BLaER1 (cell line): ENCODE results near the gene ADGRG6.

Experiments used
- H3K27ac ChIP-seq: shearing (Covaris generic); formaldehyde crosslinking; 2 replicates; pipeline ENCODE4 v1.8.1; 2022
- H3K27me3 ChIP-seq: shearing (Covaris generic); formaldehyde crosslinking; 2 replicates; pipeline ENCODE4 v1.8.1; 2022
- H3K36me3 ChIP-seq: shearing (Covaris generic); formaldehyde crosslinking; 2 replicates; pipeline ENCODE4 v1.8.1; 2022
- H3K4me1 ChIP-seq: shearing (Covaris generic); formaldehyde crosslinking; 2 replicates; pipeline ENCODE4 v1.8.1; 2022
- H3K4me2 ChIP-seq: shearing (Covaris generic); formaldehyde crosslinking; 2 replicates; pipeline ENCODE4 v1.8.1; 2022
- H3K4me3 ChIP-seq: shearing (Covaris generic); formaldehyde crosslinking; 2 replicates; pipeline ENCODE4 v1.8.1; 2022
- H3K9ac ChIP-seq: shearing (Covaris generic); formaldehyde crosslinking; 2 replicates; pipeline ENCODE4 v1.8.1; 2022
- H3K9me3 ChIP-seq: shearing (Covaris generic); formaldehyde crosslinking; 2 replicates; pipeline ENCODE4 v1.8.1; 2022
- H4K20me1 ChIP-seq: shearing (Covaris generic); formaldehyde crosslinking; 2 replicates; pipeline ENCODE4 v1.8.1; 2022
- Cebpa-rat ChIP-seq: shearing (Covaris generic); IDR thresholded peaks from 2 replicates; pipeline ENCODE4 v1.8.1; 2022

Gene ADGRG6

DNA sequence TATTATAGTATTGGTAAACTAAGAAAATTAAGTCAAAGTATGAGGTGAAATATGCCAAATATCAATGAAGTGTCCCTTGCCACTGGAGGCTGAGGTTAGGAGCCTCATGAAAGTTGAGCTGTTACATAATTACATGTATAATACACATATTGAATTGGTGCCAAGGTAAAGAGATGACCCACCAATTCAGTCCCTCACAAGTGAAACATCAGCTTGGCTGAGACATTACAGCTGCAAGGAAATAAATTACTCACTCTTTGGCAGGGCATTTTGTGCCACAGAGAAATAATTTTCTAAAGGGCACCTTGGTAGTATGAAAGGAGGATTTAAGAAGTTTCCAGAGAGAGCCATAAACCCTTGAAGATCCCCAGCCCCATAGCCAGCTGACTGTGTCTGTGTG lies 127.4 kb downstream of the ADGRG6 start:
- Histone ChIP-seq H3K9ac (no peak overlapping the region), H3K27ac (no peak overlapping the region), H3K4me3 (no peak overlapping the region), H3K4me1 (no peaks in the 10 kb centered on the region), H3K9me3 (0 out of 2 replicates have a peak, but pooled peaks cover 4% of the 10 kb centered on the region), H3K4me2 (no peak overlapping the region), H3K36me3 (no peaks in the 10 kb centered on the region), H3K27me3 (no peaks in the 10 kb centered on the region), H4K20me1 (no peaks in the 10 kb centered on the region)
- TF ChIP-seq Cebpa-rat, result no peak

DNA sequence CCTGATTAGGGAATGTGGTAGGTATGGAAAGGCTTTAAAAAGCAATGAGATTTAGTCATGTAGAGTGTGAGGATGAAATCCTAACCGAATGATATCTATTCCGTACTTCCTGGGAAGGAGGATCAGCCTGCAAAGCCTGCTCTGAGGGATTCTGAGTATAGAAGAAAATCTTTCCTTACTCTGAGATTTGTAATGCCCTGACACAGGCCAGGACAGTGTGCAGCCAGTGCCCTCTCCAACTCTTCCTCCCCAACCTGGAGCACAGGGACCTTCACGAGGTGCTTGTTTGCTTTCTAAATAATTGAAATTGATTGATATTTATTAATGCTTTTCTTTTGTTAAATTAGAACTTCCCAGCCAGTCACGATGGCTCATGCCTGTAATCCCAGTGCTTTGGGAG lies 131.6 kb downstream of the ADGRG6 start:
- H3K9ac ChIP-seq, result no peak overlapping the region
- 0 out of 2 replicates have a peak, but pooled peaks cover 3% of the 10 kb centered on the region for H3K9me3 ChIP-seq
- TF ChIP-seq Cebpa-rat, result no peak
- no peaks in the 10 kb centered on the region for H4K20me1 ChIP-seq
- no peak overlapping the region for H3K4me2 ChIP-seq
- no peaks in the 10 kb centered on the region for H3K4me1 ChIP-seq
- H3K27me3 ChIP-seq, result no peaks in the 10 kb centered on the region
- H3K4me3 ChIP-seq, result no peak overlapping the region
- no peaks in the 10 kb centered on the region for H3K36me3 ChIP-seq
- H3K27ac ChIP-seq, result no peak overlapping the region

DNA sequence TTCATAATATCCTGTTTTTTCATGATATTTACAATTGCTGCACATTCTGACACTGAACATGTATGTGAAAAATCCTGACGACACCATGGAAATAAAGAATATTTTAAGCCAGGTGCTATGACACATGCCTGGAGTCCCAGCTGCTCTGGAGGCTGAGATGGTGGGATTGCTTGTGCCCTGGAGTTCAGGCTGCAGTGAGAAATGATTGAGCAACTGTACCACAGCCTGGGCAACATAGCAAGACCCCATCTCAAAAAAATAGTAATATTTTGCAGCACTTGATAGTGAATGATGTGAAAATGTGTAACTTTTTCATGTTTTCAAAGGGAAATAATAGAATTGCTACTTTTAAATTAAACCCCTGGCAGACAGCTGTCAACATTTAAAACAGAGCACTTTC lies 137.1 kb downstream of the ADGRG6 start:
- no peak overlapping the region for H3K27ac ChIP-seq
- H3K4me1 ChIP-seq, result no peaks in the 10 kb centered on the region
- H4K20me1 ChIP-seq, result no peaks in the 10 kb centered on the region
- no peak overlapping the region for H3K4me3 ChIP-seq
- H3K9me3 ChIP-seq, result no peaks in the 10 kb centered on the region
- TF ChIP-seq Cebpa-rat, result no peak
- H3K36me3 ChIP-seq, result no peaks in the 10 kb centered on the region
- no peaks in the 10 kb centered on the region for H3K27me3 ChIP-seq
- no peak overlapping the region for H3K9ac ChIP-seq
- no peak overlapping the region for H3K4me2 ChIP-seq

DNA sequence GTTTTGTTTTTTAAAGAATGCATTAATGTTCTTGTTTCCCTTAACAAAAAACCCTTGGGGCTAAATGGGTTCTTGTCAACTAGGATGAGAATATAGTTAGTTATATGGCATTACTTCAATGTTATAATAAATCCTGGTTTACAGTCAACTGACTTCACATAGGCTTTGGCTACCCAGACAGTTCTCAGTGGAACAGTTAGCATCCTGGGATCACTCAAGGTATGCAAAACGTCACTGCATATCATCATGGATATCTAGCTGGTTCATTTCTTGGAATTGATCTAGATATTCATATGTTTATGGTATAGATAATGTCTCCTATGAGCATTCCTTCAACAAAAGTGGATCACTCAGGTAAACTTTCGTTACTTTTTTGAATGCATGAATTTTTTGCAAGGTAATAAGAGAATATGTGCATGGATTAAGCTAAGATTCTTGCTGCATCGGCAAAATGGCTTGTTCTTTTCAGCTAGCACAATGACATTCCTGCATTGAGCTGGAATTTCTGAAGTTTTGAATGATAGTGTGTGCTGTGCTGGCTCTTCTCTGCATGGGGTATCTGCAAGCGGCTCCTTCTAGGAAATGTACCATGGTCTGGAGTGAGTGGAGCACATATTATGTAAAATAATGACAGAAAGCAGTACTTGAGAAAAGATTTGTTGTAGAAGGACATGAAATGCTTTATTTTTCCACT lies 138.9 kb downstream of the ADGRG6 start:
- Histone ChIP-seq H4K20me1 (no peaks in the 10 kb centered on the region), H3K4me2 (no peak overlapping the region), H3K27me3 (no peaks in the 10 kb centered on the region), H3K36me3 (no peaks in the 10 kb centered on the region), H3K4me1 (no peaks in the 10 kb centered on the region), H3K9ac (no peak overlapping the region), H3K9me3 (no peaks in the 10 kb centered on the region), H3K4me3 (no peak overlapping the region), H3K27ac (no peak overlapping the region)
- TF ChIP-seq Cebpa-rat, result no peak

DNA sequence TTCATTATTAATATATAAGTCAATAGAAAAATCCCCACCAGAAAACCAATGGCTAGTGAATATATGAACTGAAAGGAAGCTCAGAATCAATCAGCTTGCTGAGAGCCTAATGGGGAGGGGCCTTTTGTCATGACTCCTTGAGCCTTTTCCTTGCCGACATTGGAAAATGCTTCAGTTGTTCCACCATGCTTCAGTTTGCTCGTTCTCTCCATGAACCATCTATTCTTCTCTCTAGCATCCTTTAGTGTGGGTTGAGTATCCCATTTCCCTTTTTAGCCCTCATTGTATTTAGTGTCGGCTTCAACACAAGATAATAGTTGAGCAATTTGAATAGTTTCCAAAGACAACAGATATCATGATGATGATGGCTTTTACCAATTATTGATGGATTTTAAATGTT lies 139.9 kb downstream of the ADGRG6 start:
- H3K36me3 ChIP-seq, result no peaks in the 10 kb centered on the region
- no peak for TF ChIP-seq Cebpa-rat
- no peak overlapping the region for H3K4me2 ChIP-seq
- H3K27ac ChIP-seq, result no peak overlapping the region
- no peaks in the 10 kb centered on the region for H3K27me3 ChIP-seq
- no peak overlapping the region for H3K9ac ChIP-seq
- no peaks in the 10 kb centered on the region for H3K4me1 ChIP-seq
- no peaks in the 10 kb centered on the region for H3K9me3 ChIP-seq
- no peaks in the 10 kb centered on the region for H4K20me1 ChIP-seq
- no peak overlapping the region for H3K4me3 ChIP-seq

DNA sequence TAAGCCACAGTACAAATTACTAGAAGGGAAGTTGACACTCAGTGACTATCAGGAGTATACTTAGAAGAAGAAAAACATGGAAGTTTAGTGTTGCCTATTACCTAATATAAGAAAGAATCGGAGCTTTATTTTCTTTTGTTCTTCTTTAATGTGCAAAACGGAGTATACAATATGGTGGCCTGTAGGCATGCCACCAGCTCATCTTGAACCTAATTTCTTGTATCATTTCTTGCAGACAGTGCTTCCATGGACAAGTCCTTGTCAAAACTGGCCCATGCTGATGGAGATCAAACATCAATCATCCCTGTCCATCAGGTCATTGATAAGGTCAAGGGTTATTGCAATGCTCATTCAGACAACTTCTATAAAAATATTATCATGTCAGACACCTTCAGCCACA lies 141.3 kb downstream of the ADGRG6 start:
- no peak overlapping the region for H3K27ac ChIP-seq
- no peaks in the 10 kb centered on the region for H3K9me3 ChIP-seq
- H3K36me3 ChIP-seq, result no peaks in the 10 kb centered on the region
- H3K4me3 ChIP-seq, result no peak overlapping the region
- TF ChIP-seq Cebpa-rat, result no peak
- no peak overlapping the region for H3K4me2 ChIP-seq
- no peaks in the 10 kb centered on the region for H4K20me1 ChIP-seq
- H3K9ac ChIP-seq, result no peak overlapping the region
- no peaks in the 10 kb centered on the region for H3K4me1 ChIP-seq
- H3K27me3 ChIP-seq, result no peaks in the 10 kb centered on the region

DNA sequence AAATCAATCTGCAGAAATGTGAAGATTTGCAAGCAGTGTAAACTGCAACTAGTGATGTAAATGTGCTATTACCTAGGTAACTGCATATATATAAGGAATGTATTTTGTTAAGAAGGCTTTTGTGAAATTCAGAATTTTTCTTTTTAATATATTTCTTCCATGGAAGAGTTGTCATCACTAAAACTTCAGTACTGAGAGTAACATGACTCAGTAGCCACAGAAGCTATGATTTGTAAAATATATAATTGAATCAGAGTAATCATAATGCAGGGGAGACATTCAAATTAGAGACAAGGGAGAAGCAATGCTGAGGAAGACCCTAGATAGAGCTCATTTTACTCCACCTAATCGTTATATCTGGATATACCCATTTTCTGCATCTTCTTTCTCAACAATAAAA lies 141.7 kb downstream of the ADGRG6 start:
- H3K4me2 ChIP-seq, result no peak overlapping the region
- H3K27me3 ChIP-seq, result no peaks in the 10 kb centered on the region
- no peak overlapping the region for H3K4me3 ChIP-seq
- no peak overlapping the region for H3K9ac ChIP-seq
- no peaks in the 10 kb centered on the region for H4K20me1 ChIP-seq
- H3K36me3 ChIP-seq, result no peaks in the 10 kb centered on the region
- H3K4me1 ChIP-seq, result no peaks in the 10 kb centered on the region
- no peak overlapping the region for H3K27ac ChIP-seq
- no peaks in the 10 kb centered on the region for H3K9me3 ChIP-seq
- no peak for TF ChIP-seq Cebpa-rat

DNA sequence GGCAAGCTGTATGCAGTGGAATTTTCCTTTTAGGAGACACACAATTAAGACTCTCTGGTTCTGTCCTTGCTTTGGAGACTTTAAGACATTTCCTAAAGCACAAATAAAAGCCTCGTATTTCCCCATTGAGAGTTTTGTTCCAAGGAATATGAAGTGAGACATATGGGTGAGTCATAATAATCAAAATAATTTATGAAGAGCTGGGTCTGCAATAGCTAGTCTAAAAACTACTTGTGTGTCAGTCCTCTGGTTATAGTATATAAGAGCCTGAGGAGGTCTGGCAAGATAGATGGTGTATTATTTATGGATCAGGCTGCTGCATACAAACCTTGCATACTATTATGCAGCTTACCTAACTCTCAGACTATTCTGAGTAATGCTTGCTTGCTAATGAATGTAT lies 142.6 kb downstream of the ADGRG6 start:
- no peak overlapping the region for H3K4me2 ChIP-seq
- H3K4me1 ChIP-seq, result no peaks in the 10 kb centered on the region
- no peaks in the 10 kb centered on the region for H3K36me3 ChIP-seq
- TF ChIP-seq Cebpa-rat, result no peak
- no peak overlapping the region for H3K4me3 ChIP-seq
- no peak overlapping the region for H3K27ac ChIP-seq
- H4K20me1 ChIP-seq, result no peaks in the 10 kb centered on the region
- no peaks in the 10 kb centered on the region for H3K9me3 ChIP-seq
- H3K9ac ChIP-seq, result no peak overlapping the region
- no peaks in the 10 kb centered on the region for H3K27me3 ChIP-seq

DNA sequence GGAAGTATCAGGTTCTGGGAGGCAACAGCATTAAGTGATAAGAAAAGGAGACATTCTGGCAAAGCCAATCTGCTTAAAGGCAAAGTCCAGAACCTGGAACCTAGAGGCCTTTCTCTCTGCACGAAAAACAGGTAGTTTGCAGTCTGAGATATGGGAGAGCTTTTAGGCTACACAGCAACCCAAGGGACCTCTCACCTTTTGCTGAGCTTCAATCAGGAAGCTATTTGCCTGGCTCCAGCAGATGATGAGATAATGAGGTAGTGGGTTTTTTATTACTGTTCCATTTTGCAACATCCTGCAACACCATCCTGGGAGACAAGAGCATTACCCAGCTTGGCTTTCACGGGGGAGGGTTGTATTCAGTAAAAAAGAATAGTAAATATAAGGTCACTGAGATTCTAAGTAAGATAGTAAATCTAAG lies 143.1 kb downstream of the ADGRG6 start:
- Histone ChIP-seq H3K4me3 (no peak overlapping the region), H3K4me1 (no peaks in the 10 kb centered on the region), H4K20me1 (no peaks in the 10 kb centered on the region), H3K27me3 (no peaks in the 10 kb centered on the region), H3K9ac (no peak overlapping the region), H3K9me3 (no peaks in the 10 kb centered on the region), H3K4me2 (no peak overlapping the region), H3K36me3 (no peaks in the 10 kb centered on the region), H3K27ac (no peak overlapping the region)
- TF ChIP-seq Cebpa-rat, result no peak

DNA sequence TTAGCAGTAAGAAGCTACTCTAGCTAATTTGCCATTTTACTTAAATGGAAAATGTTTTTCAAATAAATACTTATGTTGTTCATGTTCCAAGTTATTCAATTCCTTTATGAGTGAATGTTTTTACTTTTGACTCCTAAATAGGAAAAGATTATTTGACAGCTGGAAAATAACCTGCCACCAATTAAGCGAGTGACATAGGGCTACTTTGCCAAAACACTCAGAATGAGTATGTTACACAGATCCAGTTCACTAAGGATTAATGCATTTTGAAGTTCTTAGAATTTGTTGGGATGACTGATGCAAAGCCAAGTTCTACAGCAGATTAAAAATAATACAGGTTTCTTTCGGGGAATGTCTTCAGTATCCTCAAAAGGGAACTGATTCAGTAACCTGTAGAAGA lies 144.4 kb downstream of the ADGRG6 start:
- H4K20me1 ChIP-seq, result no peaks in the 10 kb centered on the region
- H3K4me2 ChIP-seq, result no peak overlapping the region
- H3K4me3 ChIP-seq, result no peak overlapping the region
- no peak overlapping the region for H3K9ac ChIP-seq
- no peak for TF ChIP-seq Cebpa-rat
- no peaks in the 10 kb centered on the region for H3K27me3 ChIP-seq
- 0 out of 2 replicates have a peak, but pooled peaks cover 4% of the 10 kb centered on the region for H3K9me3 ChIP-seq
- no peaks in the 10 kb centered on the region for H3K4me1 ChIP-seq
- no peak overlapping the region for H3K27ac ChIP-seq
- H3K36me3 ChIP-seq, result no peaks in the 10 kb centered on the region

DNA sequence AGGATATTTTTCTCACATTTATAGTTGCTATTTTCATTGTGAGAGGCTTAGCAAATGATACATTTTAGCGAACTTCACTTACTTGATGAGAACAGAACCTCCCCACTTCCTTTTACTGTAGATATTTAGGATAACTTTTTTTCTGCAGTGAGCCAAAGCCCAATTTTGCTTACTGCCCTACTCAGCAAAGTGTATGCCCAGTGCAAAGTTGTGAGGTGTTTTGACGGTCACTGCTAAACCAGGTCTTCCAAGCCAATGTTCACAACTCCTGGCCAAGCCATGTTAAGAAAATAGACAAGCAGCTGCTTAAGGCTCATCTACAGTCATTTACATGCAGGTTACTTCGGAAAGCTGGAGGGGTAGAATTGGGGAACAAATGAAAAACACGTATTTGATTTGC lies 144.8 kb downstream of the ADGRG6 start:
- Histone ChIP-seq H3K27ac (no peak overlapping the region), H3K36me3 (no peaks in the 10 kb centered on the region), H4K20me1 (no peaks in the 10 kb centered on the region), H3K9ac (no peak overlapping the region), H3K9me3 (0 out of 2 replicates have a peak, but pooled peaks cover 4% of the 10 kb centered on the region), H3K27me3 (no peaks in the 10 kb centered on the region), H3K4me2 (no peak overlapping the region), H3K4me3 (no peak overlapping the region), H3K4me1 (no peaks in the 10 kb centered on the region)
- TF ChIP-seq Cebpa-rat, result no peak
